Ammon's horn (tissue), 1 donor: ENCODE measurements around the gene EFHD1.
"Not testable (repeated sequence)": the region's sequence is repeated elsewhere in the genome, so short reads cannot be mapped to it uniquely, and the experiment has no call there.

Experiments used
- DNase-seq: peaks from one replicate; pipeline ENCODE4 v3.0.0-alpha.2; 2016; ENCODE audit warnings: low spot score

Gene EFHD1

DNA sequence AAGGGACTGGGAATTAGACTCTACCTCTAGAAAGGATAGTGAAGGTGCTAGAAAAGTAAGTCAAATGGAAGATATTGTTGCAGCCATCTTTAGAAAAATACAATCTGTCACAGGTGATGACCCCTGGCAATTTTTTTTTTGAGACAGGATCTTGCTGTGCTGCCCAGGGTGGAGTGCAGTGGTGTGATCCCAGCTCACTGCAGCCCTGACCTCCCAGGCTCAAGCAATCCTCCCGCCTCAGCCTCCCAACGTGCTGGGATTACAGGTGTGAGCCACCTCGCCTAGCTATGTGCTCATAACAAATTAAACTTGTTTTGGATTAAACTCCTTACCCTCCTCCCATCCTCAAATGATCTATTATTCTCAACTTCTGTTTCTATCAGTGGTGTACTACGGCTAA is 59.9 kb downstream of the EFHD1 start:
- DNase-seq = no peak

GRCh38 chr2:232696609-232697058 is 63.2 kb downstream of the EFHD1 start:
- DNase-seq = no peak

DNA sequence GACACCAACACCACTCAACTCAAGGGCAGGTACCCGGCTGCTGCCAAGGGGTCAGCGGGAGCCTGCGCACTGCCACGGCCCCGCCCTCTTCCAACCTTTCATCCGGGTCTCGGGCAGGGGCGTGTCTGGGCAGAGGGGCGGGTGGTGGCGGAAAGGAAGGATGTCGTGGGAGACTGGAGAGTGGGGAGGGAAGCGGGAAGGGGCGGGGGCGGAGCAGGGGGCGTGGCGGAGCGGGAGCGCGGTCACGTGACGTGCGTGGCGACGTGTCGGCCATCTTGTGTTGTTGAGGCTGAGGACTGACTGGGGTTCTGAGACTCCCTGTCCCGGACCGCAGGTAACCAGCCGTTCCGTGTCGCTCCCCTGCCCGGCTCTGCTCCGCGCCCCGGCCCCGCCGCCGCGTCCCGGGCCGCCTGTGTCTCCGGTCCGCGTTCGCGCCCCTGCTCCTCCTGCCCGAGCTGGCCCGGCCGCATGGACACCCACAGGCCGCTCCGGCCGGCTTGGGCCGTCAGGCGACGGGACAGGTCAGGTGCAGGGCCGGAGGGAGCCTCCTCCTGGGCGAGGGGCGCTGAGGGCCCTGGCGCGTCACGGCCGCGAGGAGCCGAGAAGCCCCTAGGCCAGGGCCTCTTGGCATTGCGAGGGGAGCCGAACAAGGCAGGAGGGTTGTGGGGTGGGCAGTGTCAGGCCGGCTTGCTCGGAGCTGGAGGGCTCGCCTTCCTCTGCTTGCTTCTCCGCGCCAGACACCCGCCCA is 63.8 kb downstream of the EFHD1 start, which contains the start of gene GIGYF2:
GIGYF2 (plus strand) TSS at position 273 of the 748 bp plus-strand sequence. CDS start 37,867 bp downstream, outside the sequence.
- peak; percentile 98 for DNase-seq

- DNase-seq = no peak
Observed at GRCh38 chr2:232697807-232698110, 64.4 kb downstream of the EFHD1 start.

- DNase-seq = no peak
Observed at GRCh38 chr2:232698556-232699091, 65.2 kb downstream of the EFHD1 start.

GRCh38 chr2:232699110-232699509 is 65.7 kb downstream of the EFHD1 start:
- DNase-seq = no peak

DNA sequence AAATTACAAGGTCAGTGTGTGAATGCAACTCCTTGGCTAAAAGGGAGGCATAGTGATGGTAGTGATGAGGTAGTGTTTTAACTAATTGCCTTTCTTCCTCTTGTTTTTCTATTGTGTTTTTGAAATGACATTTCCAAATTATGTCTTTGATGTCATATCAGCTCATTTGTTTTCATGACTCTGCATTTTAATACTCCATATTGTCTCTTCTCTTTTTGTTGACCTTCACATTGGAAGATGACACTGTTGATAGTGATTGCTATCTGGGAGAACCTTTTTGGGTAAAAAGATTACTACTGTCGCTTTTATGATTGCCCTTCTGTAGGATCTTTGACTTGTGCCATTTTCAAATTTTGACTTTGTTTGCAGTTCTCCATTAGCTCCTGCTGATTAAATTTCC is 66.8 kb downstream of the EFHD1 start:
- DNase-seq = no peak

DNA sequence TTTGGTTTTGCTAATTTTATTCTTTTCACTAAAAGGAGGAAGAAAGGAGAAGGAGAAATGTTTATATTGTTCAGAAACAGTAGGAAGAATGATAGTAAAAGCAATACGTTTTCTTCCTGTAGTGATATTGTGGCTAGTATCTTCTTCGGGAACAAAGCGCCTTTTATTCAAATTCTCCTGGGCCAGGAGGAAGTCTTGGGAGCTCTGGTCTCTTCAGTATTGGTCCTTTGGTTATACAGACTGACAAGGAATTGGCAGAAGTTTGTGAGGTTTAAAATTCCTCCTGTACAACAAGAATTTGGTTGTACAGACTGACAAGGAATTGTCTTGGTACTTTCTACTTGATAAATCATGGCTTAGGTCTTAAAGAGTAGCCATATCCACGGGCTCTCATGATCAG is 73.7 kb downstream of the EFHD1 start:
- no peak for DNase-seq

DNA sequence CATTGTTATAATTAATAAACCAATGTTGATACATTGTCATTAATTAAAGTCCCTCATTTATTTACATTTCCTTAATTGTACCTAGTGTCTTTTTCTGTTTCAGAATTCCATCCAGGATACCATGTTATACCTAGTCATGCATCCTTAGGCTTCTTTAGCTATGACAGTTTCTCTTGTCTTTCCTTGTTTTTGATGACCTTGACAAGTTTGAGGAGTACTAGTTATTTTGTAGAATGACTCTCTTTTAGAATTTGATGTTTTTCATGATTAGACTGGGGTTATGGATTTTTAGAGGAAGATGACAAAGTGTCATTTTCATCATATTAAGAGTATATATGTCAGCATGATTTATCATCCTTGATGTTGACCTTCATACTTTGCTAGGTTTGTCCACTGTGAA is 80.1 kb downstream of the EFHD1 start:
- no peak for DNase-seq

DNA sequence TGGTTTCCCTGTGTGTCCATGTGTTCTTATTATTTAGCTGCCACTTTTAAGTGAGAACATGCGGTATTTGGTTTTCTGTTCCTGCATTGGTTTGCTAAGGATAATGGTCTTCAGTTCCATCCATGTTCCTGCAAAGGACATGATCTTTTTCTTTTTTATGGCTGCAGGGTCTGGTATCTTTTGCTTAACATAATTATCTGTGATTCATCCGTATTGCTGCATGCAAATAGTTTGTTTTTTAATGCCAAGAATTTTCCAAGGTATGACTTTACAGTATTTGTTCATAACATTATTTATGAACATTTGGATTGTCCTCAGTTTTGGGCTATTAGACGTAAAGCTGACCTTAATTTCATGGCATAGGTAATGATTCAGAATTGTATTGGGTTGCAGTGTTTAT is 81.6 kb downstream of the EFHD1 start:
- no peak for DNase-seq

DNA sequence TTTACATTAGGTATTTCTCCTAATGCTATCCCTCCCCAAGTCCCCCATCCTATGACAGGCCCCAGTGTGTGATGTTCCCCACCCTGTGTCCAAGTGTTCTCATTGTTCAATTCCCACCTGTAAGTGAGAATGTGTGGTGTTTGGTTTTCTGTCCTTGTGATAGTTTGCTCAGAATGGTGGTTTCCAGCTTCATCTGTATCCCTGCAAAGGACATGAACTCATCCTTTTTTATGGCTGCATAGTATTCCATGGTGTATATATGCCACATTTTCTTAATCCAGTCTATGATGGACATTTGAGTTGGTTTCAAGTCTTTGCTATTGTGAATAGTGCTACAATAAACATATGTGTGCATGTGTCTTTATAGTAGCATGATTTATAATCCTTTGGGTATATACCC is 86.7 kb downstream of the EFHD1 start:
- DNase-seq = not testable (repeated sequence)

DNA sequence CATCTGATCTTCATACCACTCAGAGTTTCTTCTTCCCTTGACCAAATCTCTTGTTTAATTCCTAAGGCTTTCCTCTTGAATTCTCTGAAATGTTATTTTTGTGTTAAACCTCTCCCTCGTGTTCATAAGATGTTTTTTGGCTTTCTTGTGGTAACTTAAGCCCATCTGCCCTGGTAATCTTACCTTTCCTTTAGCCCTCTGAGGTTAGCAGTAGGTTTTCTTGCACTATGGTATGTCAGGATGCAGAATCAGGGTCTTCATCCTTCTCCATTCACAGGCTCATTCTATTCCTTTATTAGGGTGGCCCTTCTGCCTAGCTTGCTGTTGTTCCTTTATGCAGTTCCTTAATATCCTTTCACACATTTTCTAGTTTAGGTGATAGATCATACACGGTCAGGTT is 87.9 kb downstream of the EFHD1 start:
- no peak for DNase-seq

DNA sequence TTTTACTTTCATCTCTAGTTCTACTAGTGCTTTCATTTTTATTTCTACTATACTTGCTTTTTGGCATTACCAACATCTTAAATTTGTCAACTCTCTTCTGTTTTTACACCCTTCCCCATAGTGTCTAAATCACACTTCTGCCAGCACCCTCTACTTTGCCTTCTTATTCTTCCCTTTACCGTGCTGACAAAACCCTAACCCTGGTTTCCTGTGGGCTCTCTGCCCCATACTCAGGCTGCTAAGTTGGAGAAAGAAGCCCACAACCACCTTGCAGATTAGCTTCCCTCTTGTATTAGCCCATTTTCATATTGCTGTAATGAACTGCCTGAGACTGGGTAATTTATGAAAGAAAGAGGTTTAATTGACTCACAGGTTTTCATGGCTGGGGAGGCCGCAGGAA is 88.5 kb downstream of the EFHD1 start:
- no peak for DNase-seq

- no peak for DNase-seq
Observed at GRCh38 chr2:232723027-232723426, 89.6 kb downstream of the EFHD1 start.

DNA sequence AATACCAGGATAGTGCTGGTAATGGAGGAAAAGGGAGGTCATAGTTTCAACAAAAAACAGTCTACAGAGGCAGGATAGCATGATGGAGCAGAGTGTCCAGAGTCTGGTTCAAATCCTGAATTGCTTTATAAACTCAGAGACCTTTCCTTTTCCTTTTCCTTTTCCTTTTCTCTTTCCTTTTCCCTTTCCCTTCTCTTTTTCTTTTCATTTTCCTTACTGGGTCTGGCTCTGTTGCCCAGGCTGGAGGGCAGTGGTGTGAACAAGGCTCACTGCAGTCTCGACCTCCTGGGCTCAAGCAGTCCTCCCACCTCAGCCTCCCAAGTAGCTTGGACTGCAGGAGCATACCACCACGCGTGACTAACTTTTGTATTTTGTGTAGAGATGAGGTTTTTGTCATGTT is 95.4 kb downstream of the EFHD1 start:
- no peak for DNase-seq

GRCh38 chr2:232731470-232731869 is 98.1 kb downstream of the EFHD1 start:
- no peak for DNase-seq
